Right lung (tissue), 5 donors: Measurements from ENCODE around the gene HSPA1L. TPM values are rescaled to one million over a fixed set of nuclear protein-coding genes. Genes with fewer than 3 reads are reported as not detected.

Experiments used
- DNase-seq, 2 donors: peaks; one replicate each; pipeline ENCODE4 v3.0.0-alpha.2; 2013
- polyA plus RNA-seq, 5 donors: library from polyadenylated mRNA; unstranded; fragments of 120-200 nt; gene quantifications; one replicate each; pipeline versions ENCODE4 v1.2.1 to v1.2.3, GENCODE V29; 2013; ENCODE audit warnings: inconsistent platforms in 1 of 5, low replicate concordance in 1 of 5; ENCODE audit not compliant: insufficient read length in 5 of 5, insufficient read depth in 1 of 5

HSPA1L gene
- polyA plus RNA-seq, 5 donors, result 2.9 to 4.6 (median 3.5) TPM

DNA sequence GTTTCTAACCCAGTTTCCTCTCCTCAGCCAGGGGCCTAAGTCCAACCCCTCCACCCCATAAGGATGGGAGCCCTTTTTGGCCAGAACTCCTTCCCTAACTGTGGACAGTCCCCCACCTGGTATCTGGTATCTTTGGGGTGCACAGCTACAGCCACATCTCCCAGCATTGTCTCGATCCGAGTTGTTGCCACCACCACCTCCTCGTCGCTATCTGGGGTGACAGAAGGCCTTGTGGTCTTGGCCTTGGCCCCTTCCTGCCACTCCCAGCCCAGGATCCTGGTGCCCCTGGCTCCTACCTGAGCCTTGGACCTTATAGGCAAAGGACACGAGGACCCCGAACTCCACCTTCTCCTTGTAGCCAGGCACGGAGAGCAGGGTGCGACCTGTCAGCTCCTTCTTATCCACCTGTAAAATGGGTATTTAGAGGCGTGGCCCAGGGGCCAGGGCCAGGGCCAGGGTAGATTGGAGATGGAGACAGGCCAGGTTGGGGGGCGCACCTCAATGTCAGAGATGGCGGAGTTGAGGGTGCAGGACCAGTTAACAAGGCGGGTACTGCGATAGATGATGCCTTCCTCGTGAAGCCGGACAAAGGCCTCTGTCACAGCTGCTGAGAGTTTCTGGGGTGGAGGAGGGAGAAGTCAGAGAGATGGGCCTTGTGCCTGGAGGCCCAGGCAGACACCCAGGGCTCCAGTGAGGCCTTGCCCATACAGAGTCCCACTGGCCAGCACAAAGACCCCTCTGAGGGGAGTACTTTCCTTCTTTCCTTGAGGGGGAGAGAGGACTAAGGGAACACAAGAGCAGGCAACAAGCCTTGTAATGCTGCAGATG is 30.8 kb downstream of the HSPA1L start:
- DNase-seq, result no peak

DNA sequence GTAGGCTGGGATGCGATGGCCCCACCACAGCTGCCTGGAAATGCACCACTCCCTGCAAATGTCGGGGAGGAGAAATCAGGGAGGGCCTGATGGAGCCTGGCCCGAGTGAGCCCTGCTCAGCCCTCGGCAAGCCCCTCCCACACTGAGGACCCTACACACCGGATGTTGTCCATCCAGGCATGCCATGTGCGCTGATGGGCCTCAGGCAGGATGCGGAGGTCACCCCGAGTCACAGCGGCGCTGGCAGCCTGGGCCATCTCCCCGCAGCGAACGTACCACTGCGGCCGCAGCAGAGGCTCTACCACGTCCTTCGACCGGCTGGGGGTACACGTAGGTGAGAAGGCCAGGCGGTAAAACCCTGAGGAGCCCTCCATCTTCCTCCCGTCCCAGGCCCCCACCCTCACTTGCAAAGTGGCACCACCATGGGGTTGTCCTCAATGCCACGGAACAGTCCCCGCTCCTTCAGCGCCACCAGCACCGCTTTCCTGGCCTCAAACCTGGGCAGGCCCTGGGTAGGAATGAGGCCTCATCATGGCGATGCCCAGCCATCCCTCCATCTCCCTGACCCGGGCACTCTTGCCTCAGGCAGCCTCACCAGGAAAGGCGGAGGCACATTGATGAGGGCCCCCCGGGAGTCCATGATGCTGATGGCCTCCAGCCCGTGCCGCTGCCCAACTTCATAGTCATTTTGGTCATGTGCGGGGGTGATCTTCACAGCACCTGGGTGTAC is 32.8 kb downstream of the HSPA1L start:
- DNase-seq, result no peak

DNA sequence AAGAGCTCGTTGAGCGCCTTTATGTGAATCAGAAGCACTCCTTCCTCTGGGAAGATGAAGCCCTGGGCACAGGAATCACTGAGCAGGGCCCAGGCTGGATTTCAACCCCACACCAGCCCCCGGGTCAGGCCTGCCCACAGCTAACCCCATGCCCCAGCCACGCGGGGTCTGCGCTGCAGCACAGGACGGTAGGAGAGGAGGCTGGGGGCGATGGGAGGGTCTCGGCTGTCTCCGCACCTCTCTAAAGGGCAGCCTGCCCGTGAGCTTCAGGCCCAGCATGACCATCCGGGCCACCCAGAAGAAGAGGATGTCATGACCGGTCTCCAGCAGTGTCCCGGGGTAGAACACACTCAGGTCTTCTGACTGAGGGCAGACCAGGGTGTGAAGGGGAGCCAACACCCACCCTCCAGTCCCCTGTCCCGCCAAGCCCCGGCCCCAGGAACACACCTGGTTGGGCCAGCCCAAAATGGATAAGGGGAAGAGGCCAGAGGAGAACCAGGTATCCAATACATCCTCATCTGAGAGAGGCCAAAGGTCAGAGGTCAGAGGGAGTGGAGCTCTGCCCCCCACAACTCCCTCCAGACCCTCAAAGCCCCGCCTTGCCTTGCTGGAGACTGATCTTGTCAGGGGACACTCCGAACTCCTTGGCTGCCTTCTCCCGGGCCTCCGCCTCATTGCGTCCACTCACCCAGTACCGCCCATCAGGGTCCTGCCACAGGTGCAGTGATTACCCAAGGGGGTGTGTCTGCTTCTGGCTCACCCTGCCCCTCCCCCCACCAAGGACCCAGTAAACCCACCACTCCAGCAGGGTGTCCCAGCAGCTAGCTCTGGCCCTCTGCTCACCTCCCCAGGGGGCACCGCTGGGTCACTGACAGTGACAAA is 33.6 kb downstream of the HSPA1L start:
- DNase-seq, result no peak

DNA sequence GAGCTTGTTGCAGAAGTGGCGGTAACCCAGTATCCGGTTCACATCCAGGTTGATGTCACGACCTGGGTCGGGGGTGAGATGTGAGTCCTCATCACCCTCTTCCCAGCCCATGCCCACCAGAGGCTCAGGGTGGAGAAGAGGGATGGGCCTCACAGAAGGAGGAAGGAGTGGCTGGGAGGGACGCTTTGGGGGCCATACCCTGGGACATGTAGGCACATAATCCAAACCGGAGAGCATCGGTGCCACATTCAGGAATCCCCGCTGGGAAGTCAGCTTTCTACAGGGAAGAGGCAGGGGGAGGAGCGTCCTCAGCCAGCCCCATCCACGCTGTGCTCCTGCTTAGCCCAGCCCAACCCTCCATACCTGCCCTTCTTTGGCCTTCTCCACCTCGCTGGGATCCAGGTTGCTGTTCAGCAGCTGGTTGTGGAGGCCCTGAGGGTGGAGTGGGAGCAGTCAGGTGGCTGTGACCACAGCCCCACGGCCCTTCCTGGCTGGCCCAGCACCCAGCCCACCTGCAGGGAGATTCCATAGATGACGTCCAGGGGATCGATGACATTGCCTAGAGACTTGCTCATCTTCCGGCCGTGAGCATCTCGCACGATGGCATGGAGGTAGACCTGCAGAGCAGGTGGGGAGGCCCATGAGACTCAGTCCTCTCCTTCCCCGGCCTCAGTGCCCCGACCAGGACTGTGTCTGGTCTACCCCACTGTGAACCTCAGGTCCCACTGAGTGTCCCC is 34.4 kb downstream of the HSPA1L start:
- no peak for DNase-seq

DNA sequence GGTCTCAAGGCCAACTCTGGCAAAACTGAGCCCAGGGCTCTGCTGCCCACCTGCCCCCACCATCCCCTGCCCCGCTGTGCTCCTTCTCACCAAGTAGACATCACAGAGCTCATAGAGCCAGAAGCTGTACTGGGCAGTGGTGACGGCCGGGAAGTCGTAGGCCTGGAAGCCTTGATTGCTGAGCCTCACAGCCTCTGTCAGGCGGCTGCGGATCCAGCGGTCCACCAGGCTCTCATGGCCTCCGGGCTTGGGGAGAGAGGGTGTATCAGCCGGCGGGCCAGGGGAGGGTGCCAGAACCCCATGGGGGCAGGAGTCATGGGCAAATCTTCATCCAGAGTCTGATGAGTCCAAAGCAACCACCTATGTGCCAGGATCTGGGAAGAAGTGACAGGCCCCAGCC is 35.2 kb downstream of the HSPA1L start:
- DNase-seq, result no peak

DNA sequence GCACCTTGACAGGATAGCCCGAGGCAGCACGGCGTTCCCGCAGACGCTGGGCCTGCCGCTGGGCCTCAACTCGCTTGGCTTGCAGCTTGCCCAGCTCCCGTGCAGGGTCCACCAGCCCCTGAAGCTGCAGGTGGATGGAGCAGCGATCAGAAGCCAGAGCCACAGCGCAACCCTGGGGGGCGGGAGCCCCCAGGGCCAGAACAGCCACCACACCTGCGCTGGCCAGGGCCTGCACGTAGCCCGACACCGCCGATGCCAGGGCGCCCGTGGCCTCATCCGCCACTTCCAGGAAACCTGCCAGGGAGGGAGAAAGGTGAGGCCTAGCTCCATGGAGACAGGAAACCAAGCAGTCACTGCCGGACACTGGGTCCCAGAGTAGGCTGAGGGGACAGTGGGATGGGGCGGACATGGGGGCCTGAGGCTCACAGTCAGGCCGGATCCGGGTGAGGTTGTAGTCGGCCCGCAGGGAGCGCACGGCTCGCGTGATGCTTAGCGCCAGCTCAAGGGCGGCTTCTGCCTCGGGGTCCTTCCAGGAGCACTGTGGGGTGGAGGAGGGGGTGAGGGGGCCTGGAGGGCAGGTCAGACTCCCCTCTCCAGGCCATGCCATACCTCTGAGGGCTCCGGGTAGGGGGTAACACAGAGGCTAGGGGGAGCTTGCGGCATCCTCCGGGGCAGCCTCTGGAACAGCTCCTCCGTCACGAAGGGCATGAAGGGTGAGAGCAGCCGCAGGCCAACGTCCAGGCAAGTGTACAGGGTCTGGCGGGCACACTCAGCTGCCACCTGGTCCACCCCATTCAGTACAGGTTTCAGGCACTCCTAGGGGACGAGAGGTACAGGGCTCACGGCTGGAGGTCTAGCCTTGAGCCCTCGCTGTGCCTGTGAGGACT is 35.8 kb downstream of the HSPA1L start:
- DNase-seq, result no peak

DNA sequence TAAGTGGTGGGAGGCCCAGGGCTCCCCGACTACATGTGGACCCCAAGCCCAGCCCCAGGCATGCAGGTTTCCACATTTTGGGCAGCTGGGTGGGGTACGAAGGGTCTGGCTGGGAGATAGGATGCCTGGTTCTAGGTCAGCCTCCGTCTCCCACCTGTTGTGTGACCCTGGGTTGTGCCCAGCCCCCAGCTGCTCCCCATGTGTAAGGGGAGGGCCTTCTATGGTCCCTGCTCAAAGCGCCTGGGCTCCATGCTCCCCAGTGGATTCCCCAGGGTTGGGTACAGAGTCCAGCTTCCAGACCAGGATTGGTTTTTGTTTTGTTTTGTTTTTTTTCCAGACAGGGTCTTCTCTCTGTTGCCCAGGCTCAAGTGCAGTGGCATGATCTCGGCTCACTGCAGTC is 36.9 kb downstream of the HSPA1L start:
- no peak for DNase-seq

DNA sequence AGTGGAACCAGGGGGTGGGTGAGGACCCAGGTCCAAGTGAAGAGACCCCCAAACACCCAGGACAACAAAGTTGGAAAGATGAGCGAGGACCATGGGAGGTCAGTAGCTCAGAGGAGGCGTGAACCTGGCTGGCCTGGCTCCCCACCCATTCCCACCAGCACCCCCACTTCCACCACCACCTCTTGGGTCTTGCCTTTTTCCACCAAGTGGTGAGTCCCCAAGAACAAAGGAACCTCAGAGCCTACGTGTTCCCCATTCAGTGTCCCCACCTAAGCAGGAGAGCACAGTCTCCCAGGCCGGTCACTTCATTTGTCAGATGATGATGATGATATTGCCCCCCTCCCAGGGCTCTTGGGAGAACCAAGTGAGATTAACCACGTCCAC is 37.4 kb downstream of the HSPA1L start:
- DNase-seq, result no peak

DNA sequence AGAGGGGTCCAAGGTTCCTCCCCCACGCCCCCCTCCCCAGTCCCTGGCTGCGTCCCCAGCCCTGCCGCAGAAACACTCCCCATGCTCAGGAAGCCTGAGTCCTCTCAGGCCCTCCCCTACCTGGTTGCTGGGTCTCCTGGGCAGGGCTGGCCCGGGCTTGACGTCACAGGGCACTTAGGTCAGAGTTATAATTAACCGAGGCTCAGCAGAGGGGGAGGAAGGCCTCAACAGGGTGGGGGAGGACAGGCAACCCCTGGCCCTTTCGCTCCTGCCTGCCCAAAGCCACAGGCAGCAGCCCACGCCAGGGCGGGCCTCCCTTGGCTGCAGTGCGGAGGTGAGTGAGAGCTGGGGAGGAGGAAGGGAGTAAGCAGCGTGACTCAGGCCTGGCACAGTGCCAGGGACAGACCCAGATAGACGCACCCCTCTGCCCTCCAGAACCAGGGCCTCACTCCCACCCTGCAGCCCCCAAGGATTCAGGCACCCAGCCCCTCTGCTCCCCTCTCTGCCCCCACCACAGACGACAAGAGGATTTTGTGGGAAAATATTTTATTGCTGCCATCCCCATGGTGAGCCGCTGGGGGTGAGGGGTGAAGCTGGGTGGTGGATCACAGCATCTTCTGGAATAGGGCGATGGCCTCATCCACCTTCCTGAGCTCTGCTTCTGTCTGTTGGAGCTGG is 38.0 kb downstream of the HSPA1L start, which contains the start of gene VWA7:
Gene VWA7, minus strand, starts transcription at position 340 of the 678 bp plus-strand sequence. CDS start 549 bp downstream, outside the sequence.
- peak; percentile 50 to 55 for DNase-seq

DNA sequence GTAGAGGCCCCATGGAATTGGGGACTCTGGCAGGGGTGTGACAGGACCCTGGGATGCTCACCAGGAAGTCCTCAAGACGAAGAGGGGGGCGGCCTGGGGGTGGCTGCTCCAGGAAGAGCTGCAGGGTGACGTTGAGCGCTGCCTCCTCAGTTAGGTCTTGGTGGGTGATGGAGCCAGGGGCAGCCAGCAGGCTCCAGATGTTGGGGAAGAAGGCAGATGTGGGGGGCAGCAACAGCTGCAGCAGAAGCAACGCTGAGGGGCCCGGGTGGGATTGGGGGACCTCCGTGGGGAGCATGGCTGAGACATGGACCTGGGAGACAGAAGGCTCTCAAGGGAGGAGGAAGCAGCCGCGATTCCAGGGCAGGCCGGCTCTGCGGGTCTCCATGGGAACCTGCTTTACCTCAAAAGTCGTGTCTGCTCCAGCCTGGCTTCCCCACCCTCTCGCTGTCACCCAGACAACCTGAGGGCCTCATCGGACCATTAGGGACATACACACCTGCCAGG is 38.5 kb downstream of the HSPA1L start:
- peak in 1 of 2 donors; percentile 51 for DNase-seq

DNA sequence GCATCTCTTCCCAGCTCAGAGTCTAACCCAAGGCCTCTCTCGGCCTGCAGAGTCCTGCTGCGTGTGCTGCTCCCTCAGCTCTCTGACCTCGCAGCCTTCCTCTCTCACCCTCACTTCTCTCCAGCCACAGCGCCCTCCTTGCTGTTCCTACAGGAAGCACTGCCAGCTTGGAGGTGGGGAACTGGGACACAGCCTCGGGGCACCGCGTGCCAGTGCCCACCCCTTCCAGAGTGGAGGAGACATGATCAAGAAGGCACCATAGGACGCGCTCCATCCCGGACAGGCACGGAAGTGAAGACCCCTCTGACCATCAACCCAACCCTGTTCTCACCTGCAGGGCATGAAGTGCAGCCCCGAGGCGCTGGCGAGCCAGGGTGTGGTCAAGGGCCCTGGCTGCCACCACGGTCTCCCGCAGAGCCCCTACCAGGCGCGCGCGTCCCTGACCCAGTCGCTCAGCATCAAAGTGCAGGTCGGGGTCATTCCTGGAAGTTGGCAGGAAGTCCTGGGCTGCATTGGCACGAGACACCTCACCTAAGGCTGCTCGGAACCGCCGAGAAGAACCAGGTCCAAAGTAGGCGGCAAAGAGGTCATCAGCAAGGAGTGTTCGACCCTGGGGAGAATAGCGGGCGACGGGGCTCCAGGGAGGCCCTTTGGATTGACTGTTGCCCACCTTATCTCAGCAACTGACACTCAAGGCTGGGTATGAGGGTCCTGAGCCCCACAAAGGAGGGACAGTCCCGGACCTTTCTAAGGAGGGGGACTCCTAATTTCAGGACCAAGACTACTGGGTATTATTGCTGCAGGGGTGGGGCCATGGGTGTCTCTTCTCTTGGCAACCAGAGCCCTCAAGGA is 39.2 kb downstream of the HSPA1L start:
- no peak for DNase-seq

DNA sequence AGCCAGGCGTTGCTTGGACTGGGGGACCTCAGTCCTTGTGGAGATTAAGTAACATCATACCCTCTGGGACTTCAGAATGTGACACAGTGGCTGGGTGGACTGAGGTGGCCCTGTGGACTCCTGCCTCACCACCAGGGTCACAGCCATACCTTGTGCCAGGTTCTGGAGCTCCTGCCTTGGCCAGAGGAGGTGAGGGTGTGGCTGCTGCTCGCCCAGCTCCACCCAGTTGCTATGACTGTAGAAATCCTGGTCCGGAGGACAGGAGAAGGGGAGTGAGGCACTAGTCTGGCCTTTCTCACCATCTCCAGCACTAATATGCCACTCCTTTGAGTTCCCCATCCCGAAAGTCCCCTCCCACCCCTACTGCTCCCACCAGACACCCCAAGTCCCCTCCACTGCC is 39.9 kb downstream of the HSPA1L start:
- no peak for DNase-seq

DNA sequence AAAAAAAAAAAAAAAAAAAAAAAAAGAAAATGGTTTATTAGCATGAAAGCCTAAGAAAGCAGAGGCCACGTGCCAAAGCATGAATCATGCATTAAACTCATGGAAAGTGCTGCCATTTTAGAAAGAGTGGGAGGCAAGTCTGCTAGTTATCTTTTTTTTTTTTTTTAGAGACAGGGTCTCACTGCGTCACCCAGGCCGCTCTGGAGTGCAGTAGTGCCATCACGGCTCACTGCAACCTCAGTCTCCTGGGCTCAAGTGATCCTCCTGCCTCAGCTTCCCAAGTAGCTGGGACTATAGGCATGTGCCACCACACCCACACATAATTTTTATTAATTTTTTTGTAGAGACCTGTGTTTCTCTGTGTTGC is 43.1 kb downstream of the HSPA1L start:
- no peak for DNase-seq

DNA sequence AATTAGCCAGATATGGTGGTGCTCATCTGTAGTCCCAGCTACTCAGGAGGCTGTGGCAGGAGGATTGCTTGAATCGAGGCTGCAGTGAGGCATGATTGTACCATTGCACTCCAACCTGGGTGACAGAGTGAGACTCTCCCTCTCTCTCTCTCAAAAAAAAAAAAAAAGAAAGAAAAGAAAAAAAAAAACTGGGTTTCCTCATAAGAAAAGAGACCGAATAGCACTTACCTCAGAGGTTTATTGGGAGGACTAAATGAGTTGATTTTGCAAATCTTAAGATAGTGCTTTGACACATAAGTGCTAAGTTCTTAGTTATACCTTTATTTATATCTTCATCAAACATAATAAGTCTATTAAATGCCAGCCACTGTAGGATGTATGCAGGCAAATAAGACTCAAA is 44.2 kb downstream of the HSPA1L start:
- DNase-seq, result no peak

DNA sequence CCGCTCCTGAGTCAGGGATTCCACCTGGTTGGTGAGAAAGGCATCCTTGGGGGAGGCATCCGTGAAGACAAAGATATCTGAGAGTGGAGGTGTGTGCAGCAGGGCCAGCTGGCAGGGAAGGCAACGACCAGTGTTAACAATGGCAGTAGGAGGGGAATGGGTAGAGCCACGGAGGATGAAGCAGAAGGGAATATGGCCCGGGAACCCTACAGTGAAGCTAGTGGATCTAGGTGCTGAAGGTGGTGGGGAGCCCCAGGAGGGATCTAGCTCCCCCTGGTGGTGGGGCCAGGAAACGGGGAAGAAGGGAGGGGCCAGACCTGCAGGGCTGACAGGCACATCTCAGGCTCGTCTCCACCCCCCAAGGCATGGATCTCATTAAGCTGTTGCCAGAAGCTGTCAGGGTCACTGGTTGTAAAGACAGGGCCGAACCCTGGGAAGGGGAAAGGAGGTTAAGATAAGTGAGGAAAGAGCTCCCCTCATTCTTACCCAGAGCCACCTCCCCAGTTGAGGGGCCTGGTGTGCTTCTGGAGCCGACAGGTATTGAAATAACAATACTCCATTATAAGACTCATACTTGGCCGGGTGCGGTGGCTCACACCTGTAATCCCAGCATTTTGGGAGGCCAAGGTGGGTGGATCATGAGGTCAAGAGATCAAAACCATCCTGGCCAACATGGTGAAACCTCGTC is 45.3 kb downstream of the HSPA1L start:
- no peak for DNase-seq

DNA sequence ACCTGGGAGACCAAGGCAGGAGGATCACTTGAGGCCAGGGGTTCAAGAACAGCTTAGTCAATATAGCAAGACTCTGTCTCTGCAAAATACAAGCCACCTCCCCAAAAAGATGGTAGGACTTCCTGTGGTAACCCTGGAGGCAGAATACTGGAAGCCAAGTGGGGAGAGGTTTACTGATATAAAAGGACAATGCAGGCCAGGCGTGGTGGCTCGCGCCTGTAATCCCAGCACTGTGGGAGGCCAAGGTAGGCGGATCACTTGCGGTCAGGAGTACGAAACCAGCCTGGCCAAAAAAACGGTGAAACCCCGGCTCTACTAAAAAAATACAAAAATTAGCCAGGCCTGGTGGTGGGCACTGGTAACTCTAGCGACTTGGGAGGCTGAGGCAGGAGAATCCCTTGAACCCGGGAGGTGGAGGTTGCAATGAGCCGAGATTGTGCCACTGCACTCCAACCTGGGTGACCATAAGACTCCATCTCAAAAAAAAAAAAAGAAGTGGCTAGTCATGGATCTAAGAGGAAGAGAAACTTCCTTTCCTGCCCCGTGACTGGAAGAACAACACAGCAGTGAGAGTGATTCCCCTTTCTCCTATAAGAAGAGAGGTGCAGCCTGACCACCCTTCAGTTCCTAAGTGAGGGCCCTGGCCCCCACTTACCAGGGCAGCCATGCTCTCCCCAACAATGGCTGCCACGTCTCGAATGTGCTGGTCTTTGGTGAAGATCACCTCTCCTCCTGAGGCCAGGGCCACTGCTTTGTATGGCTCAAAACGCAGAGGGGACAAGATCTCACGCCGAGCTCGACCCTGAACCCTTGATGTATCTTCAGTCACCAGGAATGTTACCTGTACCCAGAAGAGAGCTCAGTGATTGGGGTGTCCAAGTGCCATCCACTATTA is 46.5 kb downstream of the HSPA1L start:
- DNase-seq, result no peak

DNA sequence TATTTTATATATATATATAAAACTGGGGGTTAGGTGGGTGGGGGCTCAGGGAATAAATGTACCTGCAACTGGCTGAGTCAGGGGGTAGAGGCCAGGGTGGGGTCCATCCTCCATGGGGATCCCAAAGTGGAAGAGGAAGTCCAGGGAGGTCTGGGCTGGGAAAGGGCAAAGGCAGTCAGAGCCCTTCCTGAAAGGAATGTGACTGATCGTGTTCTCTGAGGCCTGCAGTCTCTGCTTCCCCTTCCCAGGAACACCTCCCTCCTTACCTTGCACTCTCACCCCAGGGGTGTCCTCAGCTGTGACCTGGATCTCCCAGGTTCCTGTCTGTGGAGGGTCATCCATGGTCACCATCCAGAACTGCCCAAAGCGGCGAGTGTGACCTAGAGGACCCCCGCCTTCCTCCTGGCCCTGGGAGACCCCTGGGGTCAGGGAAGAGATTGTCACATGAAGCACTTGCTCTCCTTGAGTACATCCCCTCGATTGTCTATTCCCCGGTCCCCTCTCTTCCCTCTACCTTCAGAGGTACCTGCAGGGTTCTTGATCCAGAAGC is 47.9 kb downstream of the HSPA1L start:
- no peak for DNase-seq
